GM12878 (cell line): ENCODE data around the gene ZNF577. TPM values are rescaled to one million over a fixed set of nuclear protein-coding genes. Genes with fewer than 3 reads are reported as not detected.
"Not testable (repeated sequence)": the region's sequence is repeated elsewhere in the genome, so short reads cannot be mapped to it uniquely, and the experiment has no call there.

Source experiments
- ATAC-seq: fragments of 200-7000 bp; cut with Tn5 transposase; 3 replicates; pipeline ENCODE4 v1.9.1; 2020; ENCODE audit warnings: mild to moderate bottlenecking, moderate library complexity
- BruUV-seq: library from RNA; stranded (reverse); fragments of 400-500 nt; replicated peaks from 2 replicates; lab custom pipeline; 2021; lab: Mats Ljungman, UMichigan
- CTCF ChIA-PET: fragments of 300-600 bp; sonication (Branson Sonifier 250); formaldehyde crosslinking; extraction: SDS; loops from one replicate; lab custom pipeline; 2021; ENCODE audit warnings: inconsistent platforms; lab: Yijun Ruan, JAX
- POLR2A ChIA-PET: fragments of 350-600 bp; formaldehyde crosslinking; extraction: SDS; loops from one replicate; lab custom pipeline; 2021; ENCODE audit warnings: inconsistent platforms; lab: Charles Lee
- RAD21 ChIA-PET: fragments of 300-600 bp; sonication (Branson Sonifier 250); formaldehyde crosslinking; loops from one replicate; lab custom pipeline; 2023; ENCODE audit warnings: antibody characterized with exemption; ENCODE audit not compliant: unreplicated experiment; lab: Charles Lee
- SMC1A ChIA-PET: fragments of 300-600 bp; sonication (Branson Sonifier 250); formaldehyde crosslinking; loops from one replicate; lab custom pipeline; 2023; ENCODE audit not compliant: unreplicated experiment, uncharacterized antibody; lab: Charles Lee
- DNase-seq: peaks from one replicate; pipeline ENCODE4 v3.0.0-alpha.2; 2011; ENCODE audit warnings: low read depth, low spot score
- FAIRE-seq: peaks from 3 replicates; lab custom pipeline; 2011; peaks lifted over from hg19 to GRCh38; lab: Jason Lieb, UNC
- H2AFZ ChIP-seq: 2 replicates; pipeline ENCODE4 v1.6.0; 2011; ENCODE audit warnings: low read depth, low read length, control low read depth; ENCODE audit not compliant: control insufficient read depth
- H3K27ac ChIP-seq: 2 replicates; pipeline ENCODE4 v1.5.1; 2011; ENCODE audit warnings: control low read depth; ENCODE audit not compliant: control insufficient read depth, insufficient read depth
- H3K27me3 ChIP-seq, 2 experiments: replicated peaks in 1 of 2; 2 replicates each; pipeline versions ENCODE4 v1.6.0 to v1.6.1; 2011; ENCODE audit warnings: low read length in 1 of 2; ENCODE audit not compliant: control insufficient read depth in 2 of 2, insufficient read depth in 2 of 2
- H3K36me3 ChIP-seq, 2 experiments: 2 replicates each; pipeline ENCODE4 v1.5.1; 2011; ENCODE audit warnings: low read length in 1 of 2; ENCODE audit not compliant: control insufficient read depth in 2 of 2, insufficient read depth in 2 of 2
- H3K4me1 ChIP-seq: 2 replicates; pipeline ENCODE4 v1.6.1; 2011; ENCODE audit warnings: mild to moderate bottlenecking, low read length, moderate library complexity, mixed read lengths; ENCODE audit not compliant: control insufficient read depth, insufficient read depth
- H3K4me2 ChIP-seq: 2 replicates; pipeline ENCODE4 v1.6.0; 2011; ENCODE audit warnings: control low read depth; ENCODE audit not compliant: control insufficient read depth, insufficient read depth
- H3K4me3 ChIP-seq: fragments of 200-600 bp; sonication (generic); 2 replicates; pipeline ENCODE4 v1.5.1; 2016
- H3K79me2 ChIP-seq: 2 replicates; pipeline ENCODE4 v1.6.0; 2011; ENCODE audit warnings: low read length; ENCODE audit not compliant: control insufficient read depth, insufficient read depth
- H3K9ac ChIP-seq: 2 replicates; pipeline ENCODE4 v1.8.0; 2011; ENCODE audit warnings: low read length, control low read depth, mixed read lengths; ENCODE audit not compliant: control insufficient read depth, insufficient read depth
- H3K9me3 ChIP-seq: replicated peaks from 3 replicates; pipeline ENCODE4 v1.5.1; 2011; ENCODE audit warnings: mild to moderate bottlenecking, low read length; ENCODE audit not compliant: control insufficient read depth, insufficient read depth
- H4K20me1 ChIP-seq: 2 replicates; pipeline ENCODE4 v1.6.0; 2011; ENCODE audit not compliant: control insufficient read depth, insufficient read depth
- CREB1 ChIP-seq: IDR thresholded peaks from 2 replicates; pipeline ENCODE4 v1.6.1; 2012; ENCODE audit warnings: low read depth, mild to moderate bottlenecking, inconsistent platforms
- KAT2A ChIP-seq: conservative IDR thresholded peaks from 2 replicates; pipeline ENCODE4 v1.6.1; 2011; ENCODE audit warnings: low read depth, low read length; ENCODE audit not compliant: control insufficient read depth
- WGBS: methylation state at CpG from one replicate; pipeline ENCODE4 v1.1.6; 2016; ENCODE audit warnings: low lambda C conversion rate; ENCODE audit not compliant: insufficient replicate concordance, insufficient coverage; ENCODE audit errors: missing lambda C conversion rate; 5-methylcytosine and 5-hydroxymethylcytosine counted together
- in situ Hi-C: fragments of 300-500 bp; cut with MboI; formaldehyde crosslinking; loops from 9 replicates; pipeline ENCODE4 v1.14.3; 2018; ENCODE audit warnings: mixed read lengths
- intact Hi-C: fragments of 100-400 bp; cut with micrococcal nuclease; formaldehyde crosslinking; loops from one replicate; pipeline ENCODE4 v1.14.2; 2022; ENCODE audit not compliant: unreplicated experiment
- polyA plus RNA-seq, 11 experiments: library from polyadenylated mRNA; depleted of rRNA in 4 of 11; unstranded in 6 of 11; stranded (reverse) in 5 of 11; fragments of >200 nt; fragmentation: Nextera tagmentation in 4 of 11; fragmentation: Illumina TruSeq in 1 of 11; extraction: Ambion mirVana in 4 of 11; extraction: Trizol in 1 of 11; gene quantifications; 1 replicate in 1 of 11; 2 replicates in 10 of 11; pipeline versions ENCODE4 v1.2.1 to v1.2.3, GENCODE V29; 2011 to 2016; ENCODE audit warnings: inconsistent platforms in 2 of 11, missing spikeins in 2 of 11, low read depth in 1 of 11
- total RNA-seq, 4 experiments: library from RNA; depleted of rRNA in 3 of 4; stranded (reverse); fragments of >200 nt in 3 of 4; fragmentation: Illumina TruSeq in 1 of 4; extraction: Trizol in 1 of 4; gene quantifications; 2 replicates each; pipeline versions ENCODE4 v1.2.1 to v1.2.3, GENCODE V29; 2013 to 2021

Gene ZNF577
- total and polyA plus RNA-seq, 10 of the 15 experiments (the other 5 are each of a cell fraction or from before 2014, with no cell fraction given): 1.0 to 6.1 (median 4.5) TPM

- TF ChIP-seq KAT2A (no peak), CREB1 (no peak)
Observed at GRCh38 chr19:51915324-51915867, 27.6 kb upstream of the ZNF577 start (continued).

GRCh38 chr19:51907981-51908380 lies 20.2 kb upstream of the ZNF577 start:
- FAIRE-seq, ATAC-seq, BruUV-seq, POLR2A ChIA-PET, H4K20me1 ChIP-seq, H3K4me2 ChIP-seq, H3K9ac ChIP-seq, H3K4me1 ChIP-seq, RAD21 ChIA-PET, H2AFZ ChIP-seq, CTCF ChIA-PET, H3K27ac ChIP-seq, DNase-seq, H3K36me3 ChIP-seq, SMC1A ChIA-PET, H3K4me3 ChIP-seq, in situ Hi-C loops, intact Hi-C loops, H3K27me3 ChIP-seq, H3K79me2 ChIP-seq: not testable (repeated sequence)
- H3K9me3 ChIP-seq: peaks cover 12% of the 10 kb centered on the region
- WGBS: 65% methylated on average over 5 of the region's 5 CpGs

DNA sequence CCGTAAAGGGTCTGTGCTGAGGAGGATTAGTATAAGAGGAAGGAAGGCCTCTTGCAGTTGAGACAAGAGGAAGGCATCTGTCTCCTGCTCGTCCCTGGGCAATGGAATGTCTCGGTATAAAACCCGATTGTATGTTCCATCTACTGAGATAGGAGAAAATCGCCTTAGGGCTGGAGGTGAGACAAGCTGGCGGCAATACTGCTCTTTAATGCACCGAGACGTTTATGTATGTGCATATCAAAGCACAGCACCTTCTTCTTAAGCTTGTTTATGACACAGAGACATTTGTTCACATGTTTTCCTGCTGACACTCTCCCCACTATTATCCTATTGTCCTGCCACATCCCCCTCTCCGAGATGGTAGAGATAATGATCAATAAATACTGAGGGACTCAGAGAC lies 18.4 kb upstream of the ZNF577 start:
- WGBS: 68% methylated on average over 9 of the region's 9 CpGs
- FAIRE-seq, H3K36me3 ChIP-seq, POLR2A ChIA-PET, H3K9ac ChIP-seq, H3K4me1 ChIP-seq, DNase-seq, H3K4me2 ChIP-seq, BruUV-seq, H3K27me3 ChIP-seq, ATAC-seq, intact Hi-C loops, H3K4me3 ChIP-seq, RAD21 ChIA-PET, SMC1A ChIA-PET, H4K20me1 ChIP-seq, H3K27ac ChIP-seq, CTCF ChIA-PET, H2AFZ ChIP-seq, in situ Hi-C loops, H3K79me2 ChIP-seq: not testable (repeated sequence)
- peaks cover 24% of the 10 kb centered on the region for H3K9me3 ChIP-seq

DNA sequence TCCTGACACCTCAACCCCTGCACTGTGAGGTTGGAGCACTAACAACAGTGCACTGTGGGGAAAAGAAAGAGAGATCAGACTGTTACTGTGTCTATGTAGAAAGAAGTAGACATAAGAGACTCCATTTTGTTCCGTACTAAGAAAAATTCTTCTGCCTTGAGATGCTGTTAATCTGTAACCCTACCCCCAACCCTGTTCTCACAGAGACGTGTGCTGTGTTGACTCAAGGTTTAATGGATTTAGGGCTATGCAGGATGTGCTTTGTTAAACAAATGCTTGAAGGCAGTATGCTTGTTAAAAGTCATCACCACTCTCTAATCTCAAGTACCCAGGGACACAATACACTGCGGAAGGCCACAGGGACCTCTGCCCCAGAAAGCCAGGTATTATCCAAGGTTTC lies 17.9 kb upstream of the ZNF577 start:
- CTCF ChIA-PET, H3K27me3 ChIP-seq, RAD21 ChIA-PET, H3K27ac ChIP-seq, H2AFZ ChIP-seq, H3K36me3 ChIP-seq, H4K20me1 ChIP-seq, H3K79me2 ChIP-seq, SMC1A ChIA-PET, FAIRE-seq, POLR2A ChIA-PET, H3K4me3 ChIP-seq, ATAC-seq, intact Hi-C loops, DNase-seq, H3K9ac ChIP-seq, H3K4me2 ChIP-seq, BruUV-seq, in situ Hi-C loops, H3K4me1 ChIP-seq: not testable (repeated sequence)
- 86% methylated on average over 3 of the region's 3 CpGs for WGBS
- peaks cover 28% of the 10 kb centered on the region for H3K9me3 ChIP-seq
